Keratinocyte (primary cell): ENCODE results near the gene TMEM134. TPM values are rescaled to one million over a fixed set of nuclear protein-coding genes. Genes with fewer than 3 reads are reported as not detected.

Experiments used
- DNase-seq: peaks from one replicate; pipeline ENCODE4 v3.0.0-alpha.2; 2011; ENCODE audit warnings: low read depth, missing footprints, low spot score
- FAIRE-seq: peaks from 2 replicates; lab custom pipeline; 2011; peaks lifted over from hg19 to GRCh38; lab: Jason Lieb, UNC
- H2AFZ ChIP-seq: 2 replicates; pipeline ENCODE4 v1.6.0; 2012; ENCODE audit warnings: low read length, control low read depth, inconsistent platforms; ENCODE audit not compliant: control insufficient read depth
- H3K27ac ChIP-seq: 2 replicates; pipeline ENCODE4 v1.5.1; 2011; ENCODE audit warnings: low read length; ENCODE audit not compliant: control insufficient read depth, insufficient read depth
- H3K27me3 ChIP-seq: 3 replicates; pipeline ENCODE4 v1.6.0; 2011; ENCODE audit warnings: low read length; ENCODE audit not compliant: control insufficient read depth, insufficient read depth; ENCODE audit errors: extremely low read depth
- H3K36me3 ChIP-seq, 2 experiments: 2 replicates in 1 of 2; 3 replicates in 1 of 2; pipeline ENCODE4 v1.5.1; 2011; ENCODE audit warnings: low read length in 2 of 2, mild to moderate bottlenecking in 1 of 2; ENCODE audit not compliant: control insufficient read depth in 2 of 2, insufficient read depth in 2 of 2; ENCODE audit errors: extremely low read depth in 1 of 2
- H3K4me1 ChIP-seq: 3 replicates; pipeline ENCODE4 v1.5.1; 2011; ENCODE audit warnings: low read length; ENCODE audit not compliant: control insufficient read depth, insufficient read depth; ENCODE audit errors: extremely low read depth
- H3K4me2 ChIP-seq: 3 replicates; pipeline ENCODE4 v1.6.0; 2011; ENCODE audit warnings: low read depth, low read length; ENCODE audit not compliant: control insufficient read depth, insufficient read depth; ENCODE audit errors: extremely low read depth
- H3K4me3 ChIP-seq, 3 experiments: fragments of 200-600 bp in 1 of 3; sonication (generic) in 1 of 3; 2 replicates in 2 of 3; 3 replicates in 1 of 3; pipeline ENCODE4 v1.5.1; 2011 to 2016; ENCODE audit warnings: low read length in 3 of 3, mild to moderate bottlenecking in 3 of 3, control low read depth in 2 of 3, inconsistent platforms in 1 of 3, low read depth in 1 of 3, mixed read lengths in 1 of 3, mixed run types in 1 of 3, moderate library complexity in 1 of 3; ENCODE audit not compliant: control insufficient read depth in 2 of 3, insufficient read depth in 2 of 3; ENCODE audit errors: extremely low read depth in 1 of 3
- H3K79me2 ChIP-seq: 2 replicates; pipeline ENCODE4 v1.6.0; 2012; ENCODE audit warnings: low read length; ENCODE audit not compliant: control insufficient read depth, insufficient read depth
- H3K9ac ChIP-seq: 3 replicates; pipeline ENCODE4 v1.6.0; 2011; ENCODE audit warnings: low read length; ENCODE audit not compliant: control insufficient read depth, insufficient read depth; ENCODE audit errors: extremely low read depth
- H3K9me1 ChIP-seq: 3 replicates; pipeline ENCODE4 v1.6.0; 2011; ENCODE audit warnings: low read length; ENCODE audit not compliant: control insufficient read depth, insufficient read depth; ENCODE audit errors: extremely low read depth
- H3K9me3 ChIP-seq: 2 replicates; pipeline ENCODE4 v1.5.1; 2012; ENCODE audit warnings: low read depth, low read length; ENCODE audit not compliant: control insufficient read depth
- H4K20me1 ChIP-seq: 3 replicates; pipeline ENCODE4 v1.6.0; 2011; ENCODE audit warnings: low read length; ENCODE audit not compliant: control insufficient read depth, insufficient read depth; ENCODE audit errors: extremely low read depth
- CTCF ChIP-seq, 3 experiments: IDR thresholded peaks in 1 of 3; conservative IDR thresholded peaks in 1 of 3; optimal IDR thresholded peaks in 1 of 3; 2 replicates in 2 of 3; 3 replicates in 1 of 3; pipeline versions ENCODE3 to v1.5.1; 2011; ENCODE audit warnings: low read length in 3 of 3, mild to moderate bottlenecking in 3 of 3, moderate library complexity in 2 of 3, control low read depth in 1 of 3, inconsistent platforms in 1 of 3; ENCODE audit not compliant: insufficient read depth in 2 of 3; ENCODE audit errors: extremely low read depth in 1 of 3
- EZH2 ChIP-seq: IDR thresholded peaks from one replicate; pipeline ENCODE4 v1.6.1; 2012; ENCODE audit warnings: inconsistent platforms, mild to moderate bottlenecking, low read length, moderate library complexity
- dilution Hi-C: fragments of 300-500 bp; cut with MboI; formaldehyde crosslinking; loops from one replicate; pipeline ENCODE4 v1.7.0; 2020; ENCODE audit warnings: low sequenced_read_pairs; ENCODE audit not compliant: extremely low pct_ligation_motif_present
- polyA plus RNA-seq, 5 experiments: library from polyadenylated mRNA; depleted of rRNA in 3 of 5; stranded (reverse) in 3 of 5; stranded (forward) in 1 of 5; unstranded in 1 of 5; fragments of >200 nt; gene quantifications; 1 replicate in 1 of 5; 2 replicates in 3 of 5; 3 replicates in 1 of 5; pipeline versions ENCODE4 v1.2.1 to v1.2.3, GENCODE V29; 2011 to 2012; ENCODE audit warnings: missing spikeins in 2 of 5, low read depth in 1 of 5, low replicate concordance in 1 of 5

TMEM134 gene
- polyA plus RNA-seq, 1 donor (not counting 4 experiments of a cell fraction or from before 2014, with no cell fraction given) = 24.7 TPM

GRCh38 chr11:67457453-67457852 lies 11.6 kb downstream of the TMEM134 start:
- FAIRE-seq (no peak), DNase-seq (no peak)
- Histone ChIP-seq H3K9ac (no peak overlapping the region), H3K9me3 (no peaks in the 10 kb centered on the region), H3K79me2 (no peaks in the 10 kb centered on the region), H3K4me3 (no peak overlapping the region), H3K27me3 (no peaks in the 10 kb centered on the region), H3K27ac (no peak overlapping the region), H3K36me3 (no peaks in the 10 kb centered on the region), H3K9me1 (no peaks in the 10 kb centered on the region), H2AFZ (no peak overlapping the region), H3K4me2 (no peak overlapping the region), H4K20me1 (no peaks in the 10 kb centered on the region), H3K4me1 (peaks cover 2% of the 10 kb centered on the region)
- TF ChIP-seq CTCF (optimal IDR thresholded peaks at IDR 0.05 in 1 of 3, IDR thresholded peaks at IDR 0.05 in 1 of 3, conservative IDR thresholded peaks at IDR 0.05 in 1 of 3; ENCODE audit: extremely low read depth in 1 of 3, insufficient read depth in 2 of 3, low read length in 3 of 3) = no peak
- TF ChIP-seq EZH2 = no peak
- dilution Hi-C loops = no loop called here

- H3K4me2 ChIP-seq = no peak overlapping the region
- H3K4me1 ChIP-seq = peaks cover 2% of the 10 kb centered on the region
- H3K9me3 ChIP-seq = no peaks in the 10 kb centered on the region
- no peaks in the 10 kb centered on the region for H3K79me2 ChIP-seq
- no peaks in the 10 kb centered on the region for H3K36me3 ChIP-seq
- no peaks in the 10 kb centered on the region for H3K9me1 ChIP-seq
- no peak overlapping the region for H3K27ac ChIP-seq
- H3K4me3 ChIP-seq = no peak overlapping the region
- dilution Hi-C loops = no loop called here
- H3K27me3 ChIP-seq = no peaks in the 10 kb centered on the region
- H3K9ac ChIP-seq = no peak overlapping the region
- no peak overlapping the region for H2AFZ ChIP-seq
- no peak for DNase-seq
- TF ChIP-seq CTCF (optimal IDR thresholded peaks at IDR 0.05 in 1 of 3, IDR thresholded peaks at IDR 0.05 in 1 of 3, conservative IDR thresholded peaks at IDR 0.05 in 1 of 3; ENCODE audit: extremely low read depth in 1 of 3, insufficient read depth in 2 of 3, low read length in 3 of 3) (no peak), EZH2 (no peak)
- H4K20me1 ChIP-seq = no peaks in the 10 kb centered on the region
- no peak for FAIRE-seq
Observed at GRCh38 chr11:67456068-67456705, 12.9 kb downstream of the TMEM134 start.
